ENCODE measurements around the gene NCAPG2.

NCAPG2 gene

DNA sequence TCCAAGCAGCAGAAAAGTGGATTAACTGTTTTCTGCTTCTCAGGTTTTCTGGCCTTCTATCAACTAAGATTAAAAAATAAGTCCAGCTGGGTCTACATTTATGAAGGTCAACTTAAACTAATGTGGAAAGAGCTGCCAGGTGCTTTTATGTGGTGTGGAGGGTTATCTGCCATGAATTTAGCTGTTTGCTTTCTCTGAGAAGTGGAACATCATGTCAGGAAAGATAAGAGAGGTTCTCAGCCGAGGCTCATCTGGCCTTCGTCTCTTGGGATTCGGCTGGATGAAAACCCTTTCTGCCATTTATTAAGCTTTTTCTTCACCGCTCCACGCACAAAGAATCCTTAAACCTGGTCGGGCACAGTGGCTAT, 122.5 kb downstream of the NCAPG2 start:
- H2AFZ ChIP-seq (ENCODE audit: low read depth, low read length), result no peak overlapping the region
- TF ChIP-seq EZH2 (IDR thresholded peaks at IDR 0.05; ENCODE audit: borderline replicate concordance, low read depth, low read length, severe bottlenecking), result no peak
- TF ChIP-seq, protein P1, sequence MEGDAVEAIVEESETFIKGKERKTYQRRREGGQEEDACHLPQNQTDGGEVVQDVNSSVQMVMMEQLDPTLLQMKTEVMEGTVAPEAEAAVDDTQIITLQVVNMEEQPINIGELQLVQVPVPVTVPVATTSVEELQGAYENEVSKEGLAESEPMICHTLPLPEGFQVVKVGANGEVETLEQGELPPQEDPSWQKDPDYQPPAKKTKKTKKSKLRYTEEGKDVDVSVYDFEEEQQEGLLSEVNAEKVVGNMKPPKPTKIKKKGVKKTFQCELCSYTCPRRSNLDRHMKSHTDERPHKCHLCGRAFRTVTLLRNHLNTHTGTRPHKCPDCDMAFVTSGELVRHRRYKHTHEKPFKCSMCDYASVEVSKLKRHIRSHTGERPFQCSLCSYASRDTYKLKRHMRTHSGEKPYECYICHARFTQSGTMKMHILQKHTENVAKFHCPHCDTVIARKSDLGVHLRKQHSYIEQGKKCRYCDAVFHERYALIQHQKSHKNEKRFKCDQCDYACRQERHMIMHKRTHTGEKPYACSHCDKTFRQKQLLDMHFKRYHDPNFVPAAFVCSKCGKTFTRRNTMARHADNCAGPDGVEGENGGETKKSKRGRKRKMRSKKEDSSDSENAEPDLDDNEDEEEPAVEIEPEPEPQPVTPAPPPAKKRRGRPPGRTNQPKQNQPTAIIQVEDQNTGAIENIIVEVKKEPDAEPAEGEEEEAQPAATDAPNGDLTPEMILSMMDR (IDR thresholded peaks at IDR 0.05; ENCODE audit: borderline replicate concordance, extremely low read depth, low read length, poor library complexity, severe bottlenecking), result no peak
- peaks cover 8% of the 10 kb centered on the region for H3K9me3 ChIP-seq (ENCODE audit: insufficient read depth, low read length, severe bottlenecking)
- H3K27ac ChIP-seq (ENCODE audit: low read length), result no peak overlapping the region
- H4K20me1 ChIP-seq (ENCODE audit: insufficient read depth, low read length), result no peaks in the 10 kb centered on the region
- no peak overlapping the region for H3K4me3 ChIP-seq (ENCODE audit: low read depth in 1 of 2, low read length in 2 of 2)
- no peaks in the 10 kb centered on the region for H3K36me3 ChIP-seq (ENCODE audit: insufficient read depth, low read length)
- no peaks in the 10 kb centered on the region for H3K79me2 ChIP-seq (ENCODE audit: insufficient read depth, low read length)
- H3K27me3 ChIP-seq (ENCODE audit: insufficient read depth, low read length, poor library complexity), result no peaks in the 10 kb centered on the region
- H3K4me2 ChIP-seq (ENCODE audit: insufficient read depth, low read length), result no peak overlapping the region
- no peak for DNase-seq
- ATAC-seq (ENCODE audit: insufficient read depth, low read depth), result no peak
- H3K9ac ChIP-seq (ENCODE audit: low read depth, low read length), result no peak overlapping the region
- no peaks in the 10 kb centered on the region for H3K4me1 ChIP-seq (ENCODE audit: insufficient read depth, low read length)

DNA sequence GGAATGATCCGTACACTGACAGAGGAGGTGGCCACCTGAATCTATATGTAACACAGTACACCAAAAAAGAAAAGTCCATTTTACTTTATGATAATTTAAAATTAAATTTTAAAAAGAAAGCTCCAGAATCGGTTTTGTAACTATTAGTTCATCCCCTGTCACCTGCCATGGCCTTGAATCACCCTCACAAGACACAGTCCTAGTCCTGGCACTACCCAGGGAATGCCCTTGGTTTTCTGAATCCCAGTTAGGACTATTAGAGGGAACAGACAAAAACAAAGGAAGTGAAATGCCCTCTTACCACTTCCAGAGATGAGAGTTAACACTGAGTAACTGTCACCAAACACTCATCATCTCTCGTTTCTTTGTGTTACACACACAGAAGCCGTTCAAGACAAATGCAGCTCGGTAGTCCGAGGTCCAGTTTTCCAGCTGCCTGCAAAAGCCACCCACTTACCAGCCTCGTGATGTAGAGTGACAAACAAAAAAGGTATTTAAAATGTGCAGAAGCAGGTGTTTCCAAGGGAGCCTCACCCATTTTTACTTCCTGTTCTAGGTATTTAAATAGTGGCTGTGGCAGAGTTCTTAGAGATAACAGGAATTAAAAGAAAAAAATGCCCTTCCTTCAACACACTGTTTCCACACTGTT, 123.0 kb downstream of the NCAPG2 start:
- Histone ChIP-seq H3K4me1 (ENCODE audit: insufficient read depth, low read length) (no peaks in the 10 kb centered on the region), H4K20me1 (ENCODE audit: insufficient read depth, low read length) (no peaks in the 10 kb centered on the region), H3K4me2 (ENCODE audit: insufficient read depth, low read length) (no peak overlapping the region), H3K9ac (ENCODE audit: low read depth, low read length) (no peak overlapping the region), H3K9me3 (ENCODE audit: insufficient read depth, low read length, severe bottlenecking) (peaks cover 8% of the 10 kb centered on the region), H3K79me2 (ENCODE audit: insufficient read depth, low read length) (no peaks in the 10 kb centered on the region), H3K36me3 (ENCODE audit: insufficient read depth, low read length) (no peaks in the 10 kb centered on the region), H2AFZ (ENCODE audit: low read depth, low read length) (no peak overlapping the region), H3K27ac (ENCODE audit: low read length) (no peak overlapping the region), H3K27me3 (ENCODE audit: insufficient read depth, low read length, poor library complexity) (no peaks in the 10 kb centered on the region), H3K4me3 (ENCODE audit: low read depth in 1 of 2, low read length in 2 of 2) (no peak overlapping the region)
- DNase-seq, result no peak
- no peak for TF ChIP-seq EZH2 (IDR thresholded peaks at IDR 0.05; ENCODE audit: borderline replicate concordance, low read depth, low read length, severe bottlenecking)
- TF ChIP-seq, protein P1 (IDR thresholded peaks at IDR 0.05; ENCODE audit: borderline replicate concordance, extremely low read depth, low read length, poor library complexity, severe bottlenecking), result no peak
- ATAC-seq (ENCODE audit: insufficient read depth, low read depth), result no peak
